HEK293T (cell line): ENCODE results near the gene KIRREL1.

Experiments
- BHLHE40 ChIP-seq: fragments of 450-650 bp; IDR thresholded peaks from 2 replicates; pipeline ENCODE4 v1.6.1; 2016; ENCODE audit warnings: mild to moderate bottlenecking, moderate library complexity, borderline replicate concordance
- CTBP1 ChIP-seq: fragments of 450-650 bp; IDR thresholded peaks from 2 replicates; pipeline ENCODE4 v1.6.1; 2016; ENCODE audit warnings: borderline replicate concordance
- FOXA1 ChIP-seq: fragments of 450-650 bp; IDR thresholded peaks from 2 replicates; pipeline ENCODE4 v1.6.1; 2016; ENCODE audit warnings: mild to moderate bottlenecking
- FOXK2 ChIP-seq: fragments of 450-650 bp; IDR thresholded peaks from 2 replicates; pipeline ENCODE4 v1.6.1; 2016; ENCODE audit warnings: mild to moderate bottlenecking
- L3MBTL2 ChIP-seq: fragments of 450-650 bp; conservative IDR thresholded peaks from 2 replicates; pipeline ENCODE4 v1.6.1; 2016; ENCODE audit warnings: mild to moderate bottlenecking
- LEF1 ChIP-seq: fragments of 450-650 bp; IDR thresholded peaks from 2 replicates; pipeline ENCODE4 v1.6.1; 2017; ENCODE audit warnings: mild to moderate bottlenecking, borderline replicate concordance
- PKNOX1 ChIP-seq: fragments of 450-650 bp; IDR thresholded peaks from 2 replicates; pipeline ENCODE4 v1.6.1; 2016
- SP1 ChIP-seq: fragments of 450-650 bp; IDR thresholded peaks from 2 replicates; pipeline ENCODE4 v1.6.1; 2017
- TARDBP ChIP-seq: fragments of 450-650 bp; IDR thresholded peaks from 2 replicates; pipeline ENCODE4 v1.6.1; 2016
- ZNF384 ChIP-seq: fragments of 450-650 bp; IDR thresholded peaks from 2 replicates; pipeline ENCODE4 v1.6.1; 2016

- TF ChIP-seq FOXA1 (no peak), PKNOX1 (no peak), ZNF384 (no peak), SP1 (no peak), LEF1 (no peak), CTBP1 (no peak), L3MBTL2 (no peak), BHLHE40 (no peak), FOXK2 (no peak), TARDBP (no peak)
These were observed 96.6 kb downstream of the KIRREL1 start for GRCh38 chr1:158089925-158090637.
